ENCODE measurements around the gene PIK3C2G. TPM values are rescaled to one million over a fixed set of nuclear protein-coding genes. Genes with fewer than 3 reads are reported as not detected.

The PIK3C2G gene
- total and polyA plus RNA-seq, 2 of the 13 experiments (the other 11 are each of a cell fraction or from before 2014, with no cell fraction given) = not detected

- TF ChIP-seq, protein P1, sequence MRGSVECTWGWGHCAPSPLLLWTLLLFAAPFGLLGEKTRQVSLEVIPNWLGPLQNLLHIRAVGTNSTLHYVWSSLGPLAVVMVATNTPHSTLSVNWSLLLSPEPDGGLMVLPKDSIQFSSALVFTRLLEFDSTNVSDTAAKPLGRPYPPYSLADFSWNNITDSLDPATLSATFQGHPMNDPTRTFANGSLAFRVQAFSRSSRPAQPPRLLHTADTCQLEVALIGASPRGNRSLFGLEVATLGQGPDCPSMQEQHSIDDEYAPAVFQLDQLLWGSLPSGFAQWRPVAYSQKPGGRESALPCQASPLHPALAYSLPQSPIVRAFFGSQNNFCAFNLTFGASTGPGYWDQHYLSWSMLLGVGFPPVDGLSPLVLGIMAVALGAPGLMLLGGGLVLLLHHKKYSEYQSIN (CRISPR knock-in tag; IDR thresholded peaks at IDR 0.05; ENCODE audit: borderline replicate concordance) = no peak
- TF ChIP-seq POLR2AphosphoS2 (IDR thresholded peaks at IDR 0.05; ENCODE audit: low read depth, low read length) (no peak), SPEN (CRISPR knock-in tag; IDR thresholded peaks at IDR 0.05; ENCODE audit: low read depth) (no peak), MBD4 (IDR thresholded peaks at IDR 0.05; ENCODE audit: borderline replicate concordance, low read length) (no peak), ZNF512B (CRISPR knock-in tag; IDR thresholded peaks at IDR 0.05; ENCODE audit: borderline replicate concordance) (no peak), FOXO4 (CRISPR knock-in tag; conservative IDR thresholded peaks at IDR 0.05) (no peak), ZNF326 (CRISPR knock-in tag; IDR thresholded peaks at IDR 0.05; ENCODE audit: borderline replicate concordance) (no peak), ZNF629 (CRISPR knock-in tag; conservative IDR thresholded peaks at IDR 0.05) (no peak), ZNF569 (CRISPR knock-in tag; IDR thresholded peaks at IDR 0.05; ENCODE audit: borderline replicate concordance) (no peak), XBP1 (CRISPR knock-in tag; IDR thresholded peaks at IDR 0.05) (no peak), CBX1 (IDR thresholded peaks at IDR 0.05; ENCODE audit: low read depth) (no peak), ERF (CRISPR knock-in tag; IDR thresholded peaks at IDR 0.05) (no peak), RCOR2 (CRISPR knock-in tag; IDR thresholded peaks at IDR 0.05) (peak; percentile 51; the same call in 1 of the 2 replicates), SUZ12 (IDR thresholded peaks at IDR 0.05; ENCODE audit: low read depth, low read length) (no peak), SYNCRIP (IDR thresholded peaks at IDR 0.05; ENCODE audit: insufficient read depth, low read depth, low read length) (no peak)
- TF ChIP-seq, protein P2, sequence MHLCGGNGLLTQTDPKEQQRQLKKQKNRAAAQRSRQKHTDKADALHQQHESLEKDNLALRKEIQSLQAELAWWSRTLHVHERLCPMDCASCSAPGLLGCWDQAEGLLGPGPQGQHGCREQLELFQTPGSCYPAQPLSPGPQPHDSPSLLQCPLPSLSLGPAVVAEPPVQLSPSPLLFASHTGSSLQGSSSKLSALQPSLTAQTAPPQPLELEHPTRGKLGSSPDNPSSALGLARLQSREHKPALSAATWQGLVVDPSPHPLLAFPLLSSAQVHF (CRISPR knock-in tag; IDR thresholded peaks at IDR 0.05) = no peak
- TF ChIP-seq, protein P3, sequence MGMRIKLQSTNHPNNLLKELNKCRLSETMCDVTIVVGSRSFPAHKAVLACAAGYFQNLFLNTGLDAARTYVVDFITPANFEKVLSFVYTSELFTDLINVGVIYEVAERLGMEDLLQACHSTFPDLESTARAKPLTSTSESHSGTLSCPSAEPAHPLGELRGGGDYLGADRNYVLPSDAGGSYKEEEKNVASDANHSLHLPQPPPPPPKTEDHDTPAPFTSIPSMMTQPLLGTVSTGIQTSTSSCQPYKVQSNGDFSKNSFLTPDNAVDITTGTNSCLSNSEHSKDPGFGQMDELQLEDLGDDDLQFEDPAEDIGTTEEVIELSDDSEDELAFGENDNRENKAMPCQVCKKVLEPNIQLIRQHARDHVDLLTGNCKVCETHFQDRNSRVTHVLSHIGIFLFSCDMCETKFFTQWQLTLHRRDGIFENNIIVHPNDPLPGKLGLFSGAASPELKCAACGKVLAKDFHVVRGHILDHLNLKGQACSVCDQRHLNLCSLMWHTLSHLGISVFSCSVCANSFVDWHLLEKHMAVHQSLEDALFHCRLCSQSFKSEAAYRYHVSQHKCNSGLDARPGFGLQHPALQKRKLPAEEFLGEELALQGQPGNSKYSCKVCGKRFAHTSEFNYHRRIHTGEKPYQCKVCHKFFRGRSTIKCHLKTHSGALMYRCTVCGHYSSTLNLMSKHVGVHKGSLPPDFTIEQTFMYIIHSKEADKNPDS (CRISPR knock-in tag; IDR thresholded peaks at IDR 0.05) = no peak
- TF ChIP-seq, protein P4, sequence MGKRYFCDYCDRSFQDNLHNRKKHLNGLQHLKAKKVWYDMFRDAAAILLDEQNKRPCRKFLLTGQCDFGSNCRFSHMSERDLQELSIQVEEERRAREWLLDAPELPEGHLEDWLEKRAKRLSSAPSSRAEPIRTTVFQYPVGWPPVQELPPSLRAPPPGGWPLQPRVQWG (CRISPR knock-in tag; IDR thresholded peaks at IDR 0.05; ENCODE audit: borderline replicate concordance, low read depth) = no peak
- TF ChIP-seq, protein P5, sequence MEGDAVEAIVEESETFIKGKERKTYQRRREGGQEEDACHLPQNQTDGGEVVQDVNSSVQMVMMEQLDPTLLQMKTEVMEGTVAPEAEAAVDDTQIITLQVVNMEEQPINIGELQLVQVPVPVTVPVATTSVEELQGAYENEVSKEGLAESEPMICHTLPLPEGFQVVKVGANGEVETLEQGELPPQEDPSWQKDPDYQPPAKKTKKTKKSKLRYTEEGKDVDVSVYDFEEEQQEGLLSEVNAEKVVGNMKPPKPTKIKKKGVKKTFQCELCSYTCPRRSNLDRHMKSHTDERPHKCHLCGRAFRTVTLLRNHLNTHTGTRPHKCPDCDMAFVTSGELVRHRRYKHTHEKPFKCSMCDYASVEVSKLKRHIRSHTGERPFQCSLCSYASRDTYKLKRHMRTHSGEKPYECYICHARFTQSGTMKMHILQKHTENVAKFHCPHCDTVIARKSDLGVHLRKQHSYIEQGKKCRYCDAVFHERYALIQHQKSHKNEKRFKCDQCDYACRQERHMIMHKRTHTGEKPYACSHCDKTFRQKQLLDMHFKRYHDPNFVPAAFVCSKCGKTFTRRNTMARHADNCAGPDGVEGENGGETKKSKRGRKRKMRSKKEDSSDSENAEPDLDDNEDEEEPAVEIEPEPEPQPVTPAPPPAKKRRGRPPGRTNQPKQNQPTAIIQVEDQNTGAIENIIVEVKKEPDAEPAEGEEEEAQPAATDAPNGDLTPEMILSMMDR (CRISPR knock-in tag; IDR thresholded peaks at IDR 0.05) = no peak
Observed at GRCh38 chr12:18242380-18243089, 18.8 kb upstream of the PIK3C2G start (continued).
